ENCODE results near the gene ADGRA1. TPM values are rescaled to one million over a fixed set of nuclear protein-coding genes. Genes with fewer than 3 reads are reported as not detected.

The ADGRA1 gene
- total and polyA plus RNA-seq, 2 of the 8 experiments (the other 6 are each of a cell fraction or from before 2014, with no cell fraction given), result 0.17 to 0.21 TPM

DNA sequence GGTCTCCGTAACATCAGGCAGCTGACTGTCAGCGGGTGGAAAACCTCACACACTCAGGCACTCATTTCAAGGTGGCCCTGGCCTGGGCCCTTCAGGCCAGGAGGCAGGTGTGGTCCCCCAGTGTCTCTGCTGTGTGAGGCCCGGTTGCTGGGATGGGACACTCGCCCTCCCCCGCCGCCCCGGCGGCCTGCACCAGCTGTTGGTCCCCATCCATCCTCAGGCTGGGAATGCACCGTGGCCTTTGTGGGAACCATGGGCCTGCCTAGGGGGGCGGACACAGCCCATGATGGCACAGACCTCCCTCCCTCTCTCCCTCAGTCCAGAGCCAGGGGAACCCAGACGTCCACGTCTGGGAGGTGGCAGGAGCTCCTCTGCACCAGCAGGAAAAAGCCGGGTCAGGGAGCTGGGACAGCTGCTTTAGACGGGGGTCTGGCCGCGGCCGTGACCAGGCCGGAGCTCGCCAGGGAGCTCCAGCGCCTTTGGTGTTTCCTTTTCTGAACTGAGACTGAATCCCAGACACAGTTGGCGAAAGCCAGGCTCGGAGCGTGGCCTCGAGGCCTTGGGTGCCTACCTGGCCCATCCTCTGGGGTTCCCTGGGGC lies 15.7 kb downstream of the ADGRA1 start:
- Histone ChIP-seq H3K4ac (replicated peaks; ENCODE audit: insufficient read length, low read depth, low read length) (no peak overlapping the region), H2BK20ac (ENCODE audit: low read length) (0 out of 2 replicates have a peak overlapping the region, but pooled peaks have one; percentile 21), H3K27me3 (replicated peaks in 1 of 4; ENCODE audit: control insufficient read depth in 3 of 4, extremely low read depth in 1 of 4, insufficient read depth in 3 of 4, low read length in 3 of 4) (no peaks in the 10 kb centered on the region), H3K36me3 (ENCODE audit: control insufficient read depth in 2 of 4, insufficient read depth in 4 of 4, low read length in 3 of 4) (no peaks in the 10 kb centered on the region), H3K4me1 (replicated peaks in 1 of 4; ENCODE audit: control insufficient read depth in 3 of 4, insufficient read depth in 4 of 4, low read length in 3 of 4) (peaks cover 5 to 23% (median 17%) of the 10 kb centered on the region in 4 experiments), H3K79me2 (ENCODE audit: control insufficient read depth in 1 of 2, insufficient read depth in 2 of 2, low read length in 2 of 2) (no peaks in the 10 kb centered on the region), H4K8ac (ENCODE audit: extremely low read depth, insufficient read depth, low read length) (no peak overlapping the region), H3K4me2 (ENCODE audit: insufficient read depth in 1 of 2, low read depth in 2 of 2, low read length in 2 of 2) (no peak overlapping the region), H3K9ac (replicated peaks in 1 of 4; ENCODE audit: extremely low read depth in 1 of 4, low read depth in 3 of 4, low read length in 3 of 4) (no peak overlapping the region), H4K91ac (replicated peaks; ENCODE audit: insufficient read length, low read length) (peak overlapping the region; percentile 19), H4K5ac (ENCODE audit: insufficient read length, low read depth, low read length) (no peak overlapping the region), H3K18ac (ENCODE audit: extremely low read depth, low read length) (no peak overlapping the region), H2AFZ (ENCODE audit: low read length) (no peak overlapping the region), H4K20me1 (replicated peaks in 1 of 2; ENCODE audit: control insufficient read depth in 1 of 2, insufficient read depth in 2 of 2, low read length in 2 of 2) (no peaks in the 10 kb centered on the region), H2BK12ac (ENCODE audit: low read depth, low read length) (no peak overlapping the region; the same call in 1 of the 2 replicates), H2BK15ac (ENCODE audit: low read length) (no peak overlapping the region), H3K4me3 (ENCODE audit: extremely low read depth in 1 of 4, insufficient read depth in 2 of 4, low read depth in 3 of 4, low read length in 4 of 4) (no peak overlapping the region), H2AK5ac (ENCODE audit: low read depth, low read length) (no peak overlapping the region), H2BK5ac (ENCODE audit: low read depth, low read length) (peak overlapping the region; percentile 55; the same call in 1 of the 2 replicates), H3K27ac (ENCODE audit: low read depth, low read length) (no peak overlapping the region), H3K14ac (ENCODE audit: insufficient read length) (no peak overlapping the region), H3K56ac (replicated peaks; ENCODE audit: insufficient read length, low read depth, low read length) (no peak overlapping the region), H3K23ac (ENCODE audit: insufficient read length) (no peak overlapping the region), H3K23me2 (ENCODE audit: low read depth, low read length) (no peaks in the 10 kb centered on the region; the same call in 1 of the 2 replicates), H3K9me3 (ENCODE audit: insufficient read depth in 2 of 2, low read depth in 1 of 2, low read length in 1 of 2) (peaks cover 9 to 13% of the 10 kb centered on the region in 2 experiments), H3K79me1 (ENCODE audit: low read depth, low read length) (no peaks in the 10 kb centered on the region), H2BK120ac (replicated peaks; ENCODE audit: low read depth, low read length) (no peak overlapping the region)
- CTCF ChIA-PET (ENCODE audit: partially characterized antibody), result interaction anchor here (1.0 to 1.8 kb wide), 3 partner anchors 9 to 145 kb away, joined by 3 read pairs; no protein-coding TSS in a partner anchor
- POLR2A ChIA-PET (ENCODE audit: partially characterized antibody), result no interaction called here
- DNase-seq (ENCODE audit: low read depth in 1 of 2, low spot score in 2 of 2) (no peak), FAIRE-seq (no peak)
- WGBS, 2 experiments (ENCODE audit: extremely low coverage in 1 of 2, insufficient coverage in 1 of 2, insufficient read length in 1 of 2, insufficient replicate concordance in 2 of 2, low coverage in 1 of 2, low lambda C conversion rate in 2 of 2, missing lambda C conversion rate in 1 of 2), result 93% methylated on average over 23 of the region's 24 CpGs; no CpG with 5 or more reads in 1 of the 2 experiments
- TF ChIP-seq GTF2F1 (IDR thresholded peaks at IDR 0.05; ENCODE audit: borderline replicate concordance, low read depth, low read length), result no peak
- no peak for TF ChIP-seq PHF8 (conservative IDR thresholded peaks at IDR 0.05; ENCODE audit: low read depth, low read length)
- no peak for TF ChIP-seq YY1 (IDR thresholded peaks at IDR 0.05; ENCODE audit: low read depth, low read length)
- no peak for TF ChIP-seq POLR2AphosphoS5 (IDR thresholded peaks at IDR 0.05; ENCODE audit: low read depth, low read length)
- no peak for TF ChIP-seq CEBPB (IDR thresholded peaks at IDR 0.05; ENCODE audit: low read depth, low read length)
- no peak for TF ChIP-seq CREB1 (IDR thresholded peaks at IDR 0.05)
- TF ChIP-seq BACH1 (IDR thresholded peaks at IDR 0.05; ENCODE audit: low read length), result no peak
- no peak for TF ChIP-seq CHD1 (IDR thresholded peaks at IDR 0.05; ENCODE audit: low read depth, low read length)
- no peak for TF ChIP-seq SP1 (IDR thresholded peaks at IDR 0.05; ENCODE audit: low read depth, low read length)
- TF ChIP-seq CTBP2 (IDR thresholded peaks at IDR 0.05; ENCODE audit: borderline replicate concordance, insufficient read depth, insufficient read length, low read length), result no peak
- TF ChIP-seq BCL11A (IDR thresholded peaks at IDR 0.05; ENCODE audit: low read depth in 2 of 2, low read length in 2 of 2), result no peak
- TF ChIP-seq, protein P1, sequence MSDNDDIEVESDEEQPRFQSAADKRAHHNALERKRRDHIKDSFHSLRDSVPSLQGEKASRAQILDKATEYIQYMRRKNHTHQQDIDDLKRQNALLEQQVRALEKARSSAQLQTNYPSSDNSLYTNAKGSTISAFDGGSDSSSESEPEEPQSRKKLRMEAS (IDR thresholded peaks at IDR 0.05), result no peak
- no peak for TF ChIP-seq ASH2L (IDR thresholded peaks at IDR 0.05; ENCODE audit: low read length)
- TF ChIP-seq RAD21 (IDR thresholded peaks at IDR 0.05 in 1 of 2, conservative IDR thresholded peaks at IDR 0.05 in 1 of 2; ENCODE audit: low read depth in 2 of 2, low read length in 2 of 2), result no peak
